ENCODE measurements around the gene ZMYM2.

DNA sequence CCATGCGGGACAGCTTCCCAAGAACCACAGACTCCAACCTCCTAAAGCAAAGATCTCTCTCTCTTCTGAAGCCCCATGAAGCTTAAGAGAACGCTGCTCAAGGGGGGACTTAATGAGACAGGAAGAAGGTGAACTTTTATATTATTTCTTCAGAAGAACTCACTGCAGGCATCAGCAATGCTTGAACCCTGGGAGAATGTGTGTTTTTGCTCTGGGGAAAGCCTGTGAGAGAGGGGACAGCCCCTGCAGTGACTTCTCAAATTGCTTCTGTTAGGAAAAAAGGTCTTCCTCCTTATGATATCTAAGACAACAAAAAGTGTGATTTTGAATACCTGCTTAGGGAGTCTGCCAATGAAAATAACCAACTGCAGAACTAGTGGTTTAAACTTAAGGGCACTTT is 179.3 kb downstream of the ZMYM2 start:
- TF ChIP-seq TAF1 (IDR thresholded peaks at IDR 0.05; ENCODE audit: low read depth, low read length) (no peak), POLR2A (IDR thresholded peaks at IDR 0.05; ENCODE audit: low read depth, low read length) (no peak), POLR2AphosphoS5 (IDR thresholded peaks at IDR 0.05; ENCODE audit: low read depth, low read length) (no peak), POU2F2 (IDR thresholded peaks at IDR 0.05; ENCODE audit: low read depth, low read length) (no peak), SPI1 (IDR thresholded peaks at IDR 0.05; ENCODE audit: low read depth, low read length) (no peak)

All from GM12891 (cell line).